ENCODE measurements around the gene SHROOM3.

- TF ChIP-seq MAX (IDR thresholded peaks at IDR 0.05) (no peak), REST (IDR thresholded peaks at IDR 0.05; ENCODE audit: low read depth) (no peak), NFIC (IDR thresholded peaks at IDR 0.05) (no peak), FOXM1 (IDR thresholded peaks at IDR 0.05; ENCODE audit: borderline replicate concordance, low read depth) (no peak), TAF1 (IDR thresholded peaks at IDR 0.05; ENCODE audit: low read depth) (no peak), CREB1 (IDR thresholded peaks at IDR 0.05; ENCODE audit: low read depth) (no peak), ZBTB7A (IDR thresholded peaks at IDR 0.05; ENCODE audit: low read depth) (no peak), EGR1 (IDR thresholded peaks at IDR 0.05) (no peak), EP300 (IDR thresholded peaks at IDR 0.05; ENCODE audit: borderline replicate concordance) (no peak), CEBPB (IDR thresholded peaks at IDR 0.05) (no peak), RAD21 (IDR thresholded peaks at IDR 0.05; ENCODE audit: low read depth) (no peak), TCF12 (IDR thresholded peaks at IDR 0.05; ENCODE audit: low read depth) (no peak)
Measured at GRCh38 chr4:76741663-76742020, 306.6 kb downstream of the SHROOM3 start.

Measured in Ishikawa (cell line).